SK-N-SH treated with all-trans-retinoic acid at 6 μM for 48 hours (cell line): ENCODE data around the gene ARID2.

Source experiments
- ATAC-seq: fragments of 200-7000 bp; cut with Tn5 transposase; 3 replicates; pipeline ENCODE4 v1.9.1; 2020; ENCODE audit warnings: mild to moderate bottlenecking, moderate library complexity
- ARNTL ChIP-seq: fragments of 450-650 bp; formaldehyde crosslinking; IDR thresholded peaks from 2 replicates; pipeline ENCODE4 v1.5.0; 2020; ENCODE audit warnings: low read depth, mild to moderate bottlenecking, moderate library complexity, borderline replicate concordance
- BACH2 ChIP-seq: fragments of 250-450 bp; sonication (Bioruptor Pico); IDR thresholded peaks from 2 replicates; pipeline ENCODE4 v1.9.0; 2021; ENCODE audit warnings: mild to moderate bottlenecking, borderline replicate concordance
- CREB5 ChIP-seq: fragments of 250-450 bp; sonication (Bioruptor Pico); IDR thresholded peaks from 2 replicates; pipeline ENCODE4 v1.5.1; 2020; ENCODE audit warnings: low read depth, mild to moderate bottlenecking, moderate library complexity
- CSDC2 ChIP-seq: fragments of 250-450 bp; sonication (Bioruptor Pico); IDR thresholded peaks from 2 replicates; pipeline ENCODE4 v1.5.0; 2020; ENCODE audit warnings: mild to moderate bottlenecking, moderate library complexity
- CSRNP3 ChIP-seq: fragments of 250-450 bp; sonication (Bioruptor Pico); IDR thresholded peaks from 2 replicates; pipeline ENCODE4 v1.5.1; 2021; ENCODE audit warnings: mild to moderate bottlenecking, moderate library complexity
- ESRRG ChIP-seq: fragments of 250-450 bp; sonication (Bioruptor Pico); IDR thresholded peaks from 2 replicates; pipeline ENCODE4 v1.6.1; 2021; ENCODE audit warnings: mild to moderate bottlenecking
- GLIS3 ChIP-seq: fragments of 250-450 bp; sonication (Bioruptor Pico); IDR thresholded peaks from 2 replicates; pipeline ENCODE4 v1.5.0; 2020; ENCODE audit warnings: mild to moderate bottlenecking, moderate library complexity
- ISL1 ChIP-seq: fragments of 250-450 bp; sonication (Bioruptor Pico); IDR thresholded peaks from 2 replicates; pipeline ENCODE4 v2.1.2; 2022; ENCODE audit warnings: mild to moderate bottlenecking, moderate library complexity
- OSR1 ChIP-seq: fragments of 250-450 bp; sonication (Bioruptor Pico); IDR thresholded peaks from 2 replicates; pipeline ENCODE4 v1.8.0; 2022; ENCODE audit warnings: moderate library complexity, mild to moderate bottlenecking, inconsistent platforms
- PATZ1 ChIP-seq: fragments of 250-450 bp; sonication (Bioruptor Pico); IDR thresholded peaks from 2 replicates; pipeline ENCODE4 v1.8.0; 2020; ENCODE audit warnings: mild to moderate bottlenecking, moderate library complexity, borderline replicate concordance
- POU6F1 ChIP-seq: fragments of 250-450 bp; sonication (Bioruptor Pico); IDR thresholded peaks from 2 replicates; pipeline ENCODE4 v1.8.0; 2021; ENCODE audit warnings: low read depth, mild to moderate bottlenecking, moderate library complexity, borderline replicate concordance
- PPARA ChIP-seq: fragments of 250-450 bp; sonication (Bioruptor Pico); IDR thresholded peaks from 2 replicates; pipeline ENCODE4 v1.5.0; 2020; ENCODE audit warnings: mild to moderate bottlenecking, borderline replicate concordance
- RARB ChIP-seq: fragments of 250-450 bp; sonication (Bioruptor Pico); IDR thresholded peaks from 2 replicates; pipeline ENCODE4 v1.8.0; 2021; ENCODE audit warnings: mild to moderate bottlenecking, moderate library complexity
- SNAI2 ChIP-seq: fragments of 250-450 bp; sonication (Bioruptor Pico); IDR thresholded peaks from 2 replicates; pipeline ENCODE4 v1.5.0; 2020; ENCODE audit warnings: mild to moderate bottlenecking, moderate library complexity
- TOX ChIP-seq: fragments of 250-450 bp; sonication (Bioruptor Pico); IDR thresholded peaks from 2 replicates; pipeline ENCODE4 v1.8.0; 2021; ENCODE audit warnings: mild to moderate bottlenecking, moderate library complexity, borderline replicate concordance
- TSHZ2 ChIP-seq: fragments of 250-450 bp; sonication (Bioruptor Pico); IDR thresholded peaks from 2 replicates; pipeline ENCODE4 v1.5.0; 2020; ENCODE audit warnings: mild to moderate bottlenecking, moderate library complexity
- ZC3H10 ChIP-seq: fragments of 250-450 bp; sonication (Bioruptor Pico); IDR thresholded peaks from 2 replicates; pipeline ENCODE4 v1.5.1; 2021; ENCODE audit warnings: mild to moderate bottlenecking, moderate library complexity
- ZFP3 ChIP-seq: fragments of 250-450 bp; sonication (Bioruptor Pico); IDR thresholded peaks from 2 replicates; pipeline ENCODE4 v1.5.0; 2020; ENCODE audit warnings: mild to moderate bottlenecking, moderate library complexity
- ZFP30 ChIP-seq: fragments of 450-650 bp; formaldehyde crosslinking; IDR thresholded peaks from 2 replicates; pipeline ENCODE4 v1.5.0; 2022; ENCODE audit warnings: mild to moderate bottlenecking, moderate library complexity
- ZNF565 ChIP-seq: fragments of 450-650 bp; formaldehyde crosslinking; conservative IDR thresholded peaks from 2 replicates; pipeline ENCODE4 v1.5.0; 2020; ENCODE audit warnings: low read depth, mild to moderate bottlenecking, moderate library complexity
- ZNF70 ChIP-seq: fragments of 450-650 bp; formaldehyde crosslinking; IDR thresholded peaks from 2 replicates; pipeline ENCODE4 v1.5.0; 2020; ENCODE audit warnings: mild to moderate bottlenecking, moderate library complexity
- ZNF8 ChIP-seq: fragments of 450-650 bp; formaldehyde crosslinking; IDR thresholded peaks from 2 replicates; pipeline ENCODE4 v1.5.0; 2020; ENCODE audit warnings: mild to moderate bottlenecking, moderate library complexity

ARID2 gene

GRCh38 chr12:45756666-45757065 is 27.2 kb downstream of the ARID2 start:
- ATAC-seq = no peak
- TF ChIP-seq ZC3H10 (no peak), ESRRG (no peak), BACH2 (CRISPR knock-in tag) (no peak), SNAI2 (CRISPR knock-in tag) (no peak), PPARA (CRISPR knock-in tag) (no peak), PATZ1 (CRISPR knock-in tag) (no peak), TOX (no peak), CREB5 (no peak), TSHZ2 (CRISPR knock-in tag) (no peak), ISL1 (CRISPR knock-in tag) (no peak), OSR1 (CRISPR knock-in tag) (no peak), RARB (CRISPR knock-in tag) (no peak), ARNTL (no peak), ZFP3 (no peak), ZFP30 (CRISPR knock-in tag) (no peak), GLIS3 (CRISPR knock-in tag) (no peak), CSRNP3 (CRISPR knock-in tag) (no peak), POU6F1 (CRISPR knock-in tag) (no peak), ZNF565 (CRISPR knock-in tag) (no peak), ZNF70 (no peak)
- TF ChIP-seq, all 23 proteins: peak for 0

- ATAC-seq = no peak
- no peak for TF ChIP-seq ZFP30 (CRISPR knock-in tag)
- no peak for TF ChIP-seq GLIS3 (CRISPR knock-in tag)
- TF ChIP-seq BACH2 (CRISPR knock-in tag) = no peak
- no peak for TF ChIP-seq OSR1 (CRISPR knock-in tag)
- no peak for TF ChIP-seq ARNTL
- no peak for TF ChIP-seq CREB5
- no peak for TF ChIP-seq ZNF8 (CRISPR knock-in tag)
- TF ChIP-seq ZNF565 (CRISPR knock-in tag) = no peak
- no peak for TF ChIP-seq ESRRG
- TF ChIP-seq ZC3H10 = no peak
- TF ChIP-seq ZNF70 = no peak
- TF ChIP-seq CSDC2 (CRISPR knock-in tag) = no peak
- no peak for TF ChIP-seq SNAI2 (CRISPR knock-in tag)
- TF ChIP-seq POU6F1 (CRISPR knock-in tag) = no peak
- TF ChIP-seq TSHZ2 (CRISPR knock-in tag) = no peak
- no peak for TF ChIP-seq RARB (CRISPR knock-in tag)
- TF ChIP-seq ISL1 (CRISPR knock-in tag) = no peak
- TF ChIP-seq TOX = no peak
Observed at GRCh38 chr12:45757172-45757571, 27.7 kb downstream of the ARID2 start.
